HEK293 (cell line): ENCODE results near the gene NDE1.

ENCODE experiments used
- CTCF ChIP-seq: fragments of 450-650 bp; formaldehyde crosslinking; IDR thresholded peaks from 2 replicates; pipeline ENCODE4 v1.5.1; 2016; ENCODE audit warnings: missing biosample characterization, missing genetic modification characterization
- GLI2 ChIP-seq: fragments of 450-650 bp; formaldehyde crosslinking; IDR thresholded peaks from 2 replicates; pipeline ENCODE4; 2017; ENCODE audit warnings: missing biosample characterization, missing genetic modification characterization, low read depth, borderline replicate concordance
- GLIS1 ChIP-seq: fragments of 450-650 bp; formaldehyde crosslinking; IDR thresholded peaks from 2 replicates; pipeline ENCODE4 v1.5.1; 2016; ENCODE audit warnings: missing biosample characterization, missing genetic modification characterization
- KLF8 ChIP-seq: fragments of 450-650 bp; formaldehyde crosslinking; IDR thresholded peaks from 2 replicates; pipeline ENCODE4 v1.5.1; 2016; ENCODE audit warnings: missing biosample characterization, missing genetic modification characterization
- PATZ1 ChIP-seq: fragments of 450-650 bp; formaldehyde crosslinking; IDR thresholded peaks from 2 replicates; pipeline ENCODE4 v1.5.1; 2016; ENCODE audit warnings: missing biosample characterization, missing genetic modification characterization
- REPIN1 ChIP-seq: fragments of 450-650 bp; formaldehyde crosslinking; IDR thresholded peaks from 2 replicates; pipeline ENCODE4 v1.5.1; 2017; ENCODE audit warnings: missing biosample characterization, missing genetic modification characterization, low read depth
- REST ChIP-seq: fragments of 450-650 bp; formaldehyde crosslinking; IDR thresholded peaks from 2 replicates; pipeline ENCODE4 v1.5.1; 2016; ENCODE audit warnings: missing biosample characterization, missing genetic modification characterization
- ZBTB26 ChIP-seq: fragments of 450-650 bp; formaldehyde crosslinking; optimal IDR thresholded peaks from 2 replicates; pipeline ENCODE3; 2016; ENCODE audit warnings: missing biosample characterization, mild to moderate bottlenecking, missing genetic modification characterization
- ZBTB7A ChIP-seq: fragments of 450-650 bp; formaldehyde crosslinking; IDR thresholded peaks from 2 replicates; pipeline ENCODE4 v1.5.1; 2016; ENCODE audit warnings: low read depth, missing biosample characterization, missing genetic modification characterization
- ZNF223 ChIP-seq: fragments of 450-650 bp; formaldehyde crosslinking; IDR thresholded peaks from 2 replicates; pipeline ENCODE4 v1.5.1; 2016; ENCODE audit warnings: missing biosample characterization, missing genetic modification characterization
- ZNF24 ChIP-seq: fragments of 450-650 bp; formaldehyde crosslinking; IDR thresholded peaks from 2 replicates; pipeline ENCODE4 v1.5.1; 2016; ENCODE audit warnings: missing biosample characterization, missing genetic modification characterization

GRCh38 chr16:15652293-15653001 is 2.4 kb downstream of the NDE1 start:
- no peak for TF ChIP-seq CTCF (tag by site-specific recombination)
- TF ChIP-seq PATZ1 (tag by site-specific recombination), result no peak
- no peak for TF ChIP-seq ZNF24
- no peak for TF ChIP-seq ZBTB7A (tag by site-specific recombination)
- TF ChIP-seq GLI2, result no peak
- TF ChIP-seq ZNF223 (tag by site-specific recombination), result no peak
- TF ChIP-seq REST (tag by site-specific recombination), result no peak
- TF ChIP-seq ZBTB26 (tag by site-specific recombination), result no peak
- TF ChIP-seq GLIS1 (tag by site-specific recombination), result no peak
- no peak for TF ChIP-seq REPIN1 (tag by site-specific recombination)
- TF ChIP-seq KLF8 (tag by site-specific recombination), result no peak
